HepG2 (cell line): ENCODE data around the gene SLC35A2. TPM values are rescaled to one million over a fixed set of nuclear protein-coding genes. Genes with fewer than 3 reads are reported as not detected.

Source experiments
- ARID4A ChIP-seq: sonication (generic); formaldehyde crosslinking; IDR thresholded peaks from 2 replicates; pipeline ENCODE4 v1.5.0; 2020; ENCODE audit warnings: mild to moderate bottlenecking, missing genetic modification reagents, borderline replicate concordance
- ERF ChIP-seq: IDR thresholded peaks from 2 replicates; pipeline ENCODE4 v1.6.1; 2018; ENCODE audit warnings: missing biosample characterization, missing genetic modification reagents
- FIP1L1 ChIP-seq: fragments of 200-400 bp; formaldehyde crosslinking; IDR thresholded peaks from 2 replicates; pipeline ENCODE4 v1.6.1; 2018; ENCODE audit warnings: low read depth, mild to moderate bottlenecking, low read length, moderate library complexity, borderline replicate concordance; ENCODE audit not compliant: insufficient read depth
- FOXK2 ChIP-seq: fragments of 450-650 bp; IDR thresholded peaks from 2 replicates; pipeline ENCODE4 v1.6.1; 2016
- HMG20B ChIP-seq: conservative IDR thresholded peaks from 2 replicates; pipeline ENCODE4 v1.6.1; 2016; ENCODE audit warnings: missing genetic modification reagents, missing compliant biosample characterization
- HOXD1 ChIP-seq: sonication (generic); formaldehyde crosslinking; IDR thresholded peaks from 2 replicates; pipeline ENCODE4 v1.5.0; 2020; ENCODE audit warnings: missing genetic modification reagents
- JARID2 ChIP-seq: sonication (generic); formaldehyde crosslinking; IDR thresholded peaks from 2 replicates; pipeline ENCODE4 v1.8.1; 2023; ENCODE audit warnings: missing genetic modification reagents, inconsistent platforms; ENCODE audit not compliant: insufficient replicate concordance
- MZF1 ChIP-seq: sonication (generic); formaldehyde crosslinking; IDR thresholded peaks from 2 replicates; pipeline ENCODE4 v1.8.1; 2023; ENCODE audit warnings: mild to moderate bottlenecking, missing genetic modification reagents, borderline replicate concordance
- NAIF1 ChIP-seq: sonication (generic); formaldehyde crosslinking; IDR thresholded peaks from 2 replicates; pipeline ENCODE4 v1.5.0; 2020; ENCODE audit warnings: mild to moderate bottlenecking, missing genetic modification reagents, borderline replicate concordance
- NRL ChIP-seq: sonication (generic); formaldehyde crosslinking; IDR thresholded peaks from 2 replicates; pipeline ENCODE4 v1.5.0; 2020; ENCODE audit warnings: missing genetic modification reagents, mild to moderate bottlenecking, moderate library complexity, borderline replicate concordance
- SIN3B ChIP-seq: fragments of 150-350 bp; IDR thresholded peaks from 2 replicates; pipeline ENCODE4 v1.6.1; 2014; ENCODE audit warnings: low read length
- SMAD1 ChIP-seq: sonication (generic); formaldehyde crosslinking; IDR thresholded peaks from 2 replicates; pipeline ENCODE4 v1.4.0; 2020; ENCODE audit warnings: missing genetic modification reagents, low read depth, mild to moderate bottlenecking, borderline replicate concordance
- SMAD9 ChIP-seq: sonication (generic); formaldehyde crosslinking; IDR thresholded peaks from 2 replicates; pipeline ENCODE4 v1.5.1; 2020; ENCODE audit warnings: mild to moderate bottlenecking, missing genetic modification reagents
- THAP7 ChIP-seq: sonication (generic); formaldehyde crosslinking; IDR thresholded peaks from 2 replicates; pipeline ENCODE4 v1.8.1; 2023; ENCODE audit warnings: mild to moderate bottlenecking, missing genetic modification reagents
- TOPORS ChIP-seq: sonication (generic); formaldehyde crosslinking; IDR thresholded peaks from 2 replicates; pipeline ENCODE4 v1.8.0; 2023; ENCODE audit warnings: mild to moderate bottlenecking, missing genetic modification reagents
- XRCC5 ChIP-seq: fragments of 200-400 bp; formaldehyde crosslinking; optimal IDR thresholded peaks from 2 replicates; pipeline ENCODE3; 2017; ENCODE audit warnings: mild to moderate bottlenecking, low read length
- ZFP62 ChIP-seq: sonication (generic); formaldehyde crosslinking; IDR thresholded peaks from 2 replicates; pipeline ENCODE4 v1.4.0; 2020; ENCODE audit warnings: missing genetic modification reagents
- ZNF331 ChIP-seq: sonication (generic); formaldehyde crosslinking; IDR thresholded peaks from 2 replicates; pipeline ENCODE4 v1.4.0; 2020; ENCODE audit warnings: missing genetic modification reagents
- ZNF530 ChIP-seq: sonication (generic); formaldehyde crosslinking; IDR thresholded peaks from 2 replicates; pipeline ENCODE4 v1.5.0; 2020; ENCODE audit warnings: low read depth, mild to moderate bottlenecking, missing genetic modification reagents
- ZNF607 ChIP-seq: sonication (generic); formaldehyde crosslinking; IDR thresholded peaks from 2 replicates; pipeline ENCODE4 v1.5.1; 2020; ENCODE audit warnings: missing genetic modification reagents, mild to moderate bottlenecking, borderline replicate concordance
- ZNF776 ChIP-seq: sonication (generic); formaldehyde crosslinking; IDR thresholded peaks from 2 replicates; pipeline ENCODE4 v1.4.0; 2020; ENCODE audit warnings: mild to moderate bottlenecking, missing genetic modification reagents
- ZSCAN30 ChIP-seq: sonication (generic); formaldehyde crosslinking; IDR thresholded peaks from 2 replicates; pipeline ENCODE4 v1.5.0; 2020; ENCODE audit warnings: mild to moderate bottlenecking, missing genetic modification reagents
- ZSCAN9 ChIP-seq: IDR thresholded peaks from 2 replicates; pipeline ENCODE4 v1.6.1; 2016; ENCODE audit warnings: borderline replicate concordance
- polyA plus RNA-seq, 8 experiments: library from polyadenylated mRNA; depleted of rRNA in 3 of 8; stranded (reverse) in 7 of 8; unstranded in 1 of 8; fragments of >200 nt; fragmentation: Illumina TruSeq in 4 of 8; extraction: Trizol in 4 of 8; gene quantifications; 2 replicates each; pipeline versions ENCODE4 v1.2.1 to v1.2.3, GENCODE V29; 2011 to 2016; ENCODE audit warnings: low read depth in 4 of 8, missing spikeins in 1 of 8, mixed read lengths in 1 of 8; ENCODE audit not compliant: insufficient read depth in 1 of 8
- total RNA-seq, 5 experiments: library from RNA; depleted of rRNA; stranded (reverse); fragments of >200 nt; fragmentation: Illumina TruSeq; extraction: Trizol; gene quantifications; 2 replicates each; pipeline ENCODE4 v1.2.3, GENCODE V29; 2016; ENCODE audit warnings: low read depth in 1 of 5
- TF ChIP-seq, protein P1 (sequence below): sonication (generic); formaldehyde crosslinking; IDR thresholded peaks from 2 replicates; pipeline ENCODE4 v1.4.0; 2020; ENCODE audit warnings: missing genetic modification reagents; ENCODE audit errors: not compliant biosample characterization
- TF ChIP-seq, protein P2 (sequence below): sonication (generic); formaldehyde crosslinking; IDR thresholded peaks from 2 replicates; pipeline ENCODE4 v1.5.0; 2020; ENCODE audit warnings: missing genetic modification reagents

SLC35A2 gene
- total and polyA plus RNA-seq, 2 of the 13 experiments (the other 11 are each of a cell fraction or from before 2014, with no cell fraction given): 32.1 to 40.8 TPM

DNA sequence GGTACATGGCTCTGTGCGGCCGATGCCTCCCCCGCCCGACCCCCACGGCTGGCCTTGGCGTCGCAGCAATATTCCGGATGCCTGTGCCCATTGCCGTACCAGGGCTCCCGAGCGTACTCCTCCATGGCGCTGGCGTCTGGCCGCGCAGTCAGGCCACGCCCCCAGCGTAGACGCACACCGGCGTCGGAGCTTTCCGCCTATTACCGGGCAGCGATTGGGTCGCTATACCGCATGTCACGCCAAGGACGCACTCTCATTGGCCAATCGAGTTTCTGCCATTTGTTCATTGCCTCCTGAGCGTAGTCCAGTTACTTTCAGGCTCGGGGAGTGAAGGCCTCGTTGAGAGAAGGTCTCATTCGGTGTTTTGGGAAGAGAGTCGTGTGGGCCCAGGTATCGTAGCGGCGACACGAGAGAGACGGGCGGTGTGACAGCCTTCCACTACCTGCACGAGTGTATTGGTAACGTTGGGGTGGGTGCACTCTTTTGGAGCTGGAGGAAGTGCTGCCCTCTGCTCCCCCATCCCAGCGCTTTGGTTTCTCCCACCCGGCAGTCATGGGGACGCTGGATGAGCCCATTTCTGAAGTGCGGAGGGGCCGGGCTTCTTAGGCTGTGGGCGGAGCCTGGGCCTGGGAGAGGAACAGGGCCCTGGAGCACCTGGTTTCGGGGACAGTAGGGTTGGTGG lies 13.7 kb downstream of the SLC35A2 start, which contains the start of the genes PQBP1 and TIMM17B (continued):
- no peak for TF ChIP-seq ZSCAN30 (CRISPR knock-in tag)
- TF ChIP-seq NRL (CRISPR knock-in tag): no peak
- TF ChIP-seq ZNF530 (CRISPR knock-in tag): no peak
- TF ChIP-seq ZNF776 (CRISPR knock-in tag): 0 out of 2 replicates have a peak, but pooled peaks have one; percentile 63
- no peak for TF ChIP-seq TOPORS (CRISPR knock-in tag)
- TF ChIP-seq ZFP62: no peak
- TF ChIP-seq HOXD1 (CRISPR knock-in tag): no peak
- TF ChIP-seq HMG20B (CRISPR knock-in tag): no peak
- no peak for TF ChIP-seq ZSCAN9 (CRISPR knock-in tag)
- TF ChIP-seq, protein P1, sequence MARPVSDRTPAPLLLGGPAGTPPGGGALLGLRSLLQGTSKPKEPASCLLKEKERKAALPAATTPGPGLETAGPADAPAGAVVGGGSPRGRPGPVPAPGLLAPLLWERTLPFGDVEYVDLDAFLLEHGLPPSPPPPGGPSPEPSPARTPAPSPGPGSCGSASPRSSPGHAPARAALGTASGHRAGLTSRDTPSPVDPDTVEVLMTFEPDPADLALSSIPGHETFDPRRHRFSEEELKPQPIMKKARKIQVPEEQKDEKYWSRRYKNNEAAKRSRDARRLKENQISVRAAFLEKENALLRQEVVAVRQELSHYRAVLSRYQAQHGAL (CRISPR knock-in tag): no peak
- TF ChIP-seq SMAD9 (CRISPR knock-in tag): no peak
- TF ChIP-seq FOXK2: peak; percentile 79
- TF ChIP-seq MZF1 (CRISPR knock-in tag): no peak
- TF ChIP-seq SIN3B: no peak
- TF ChIP-seq THAP7 (CRISPR knock-in tag): no peak
- no peak for TF ChIP-seq FIP1L1
- TF ChIP-seq ARID4A (CRISPR knock-in tag): peak; percentile 61; the same call in 1 of the 2 replicates
- no peak for TF ChIP-seq XRCC5
- TF ChIP-seq ZNF331 (CRISPR knock-in tag): no peak
- TF ChIP-seq SMAD1 (CRISPR knock-in tag): no peak
- no peak for TF ChIP-seq ZNF607 (CRISPR knock-in tag)
- TF ChIP-seq, protein P2, sequence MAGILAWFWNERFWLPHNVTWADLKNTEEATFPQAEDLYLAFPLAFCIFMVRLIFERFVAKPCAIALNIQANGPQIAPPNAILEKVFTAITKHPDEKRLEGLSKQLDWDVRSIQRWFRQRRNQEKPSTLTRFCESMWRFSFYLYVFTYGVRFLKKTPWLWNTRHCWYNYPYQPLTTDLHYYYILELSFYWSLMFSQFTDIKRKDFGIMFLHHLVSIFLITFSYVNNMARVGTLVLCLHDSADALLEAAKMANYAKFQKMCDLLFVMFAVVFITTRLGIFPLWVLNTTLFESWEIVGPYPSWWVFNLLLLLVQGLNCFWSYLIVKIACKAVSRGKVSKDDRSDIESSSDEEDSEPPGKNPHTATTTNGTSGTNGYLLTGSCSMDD (CRISPR knock-in tag): no peak
- no peak for TF ChIP-seq JARID2 (CRISPR knock-in tag)
- TF ChIP-seq ERF (CRISPR knock-in tag): no peak; the same call in 1 of the 2 replicates
- no peak for TF ChIP-seq NAIF1 (CRISPR knock-in tag)
